K562 (cell line): ENCODE measurements around the gene ZKSCAN3. TPM values are rescaled to one million over a fixed set of nuclear protein-coding genes. Genes with fewer than 3 reads are reported as not detected.

Experiments
- BRD9 ChIP-seq: fragments of 450-650 bp; IDR thresholded peaks from 2 replicates; pipeline ENCODE4 v1.6.1; 2018; ENCODE audit warnings: low read depth; ENCODE audit not compliant: partially characterized antibody
- CHD1 ChIP-seq: fragments of 200-600 bp; sonication (generic); IDR thresholded peaks from one replicate; pipeline ENCODE4 v1.6.1; 2012; ENCODE audit warnings: mild to moderate bottlenecking, moderate library complexity, low read length, inconsistent platforms
- DMBX1 ChIP-seq: fragments of 250-450 bp; sonication (Bioruptor Pico); IDR thresholded peaks from 2 replicates; pipeline ENCODE4 v1.8.0; 2022; ENCODE audit warnings: inconsistent platforms, mild to moderate bottlenecking, moderate library complexity, borderline replicate concordance
- ELF1 ChIP-seq: fragments of 200-800 bp; sonication (Bioruptor generic); IDR thresholded peaks from 2 replicates; pipeline ENCODE4 v1.6.1; 2016; ENCODE audit warnings: missing genetic modification characterization, missing compliant biosample characterization
- EP300 ChIP-seq: IDR thresholded peaks from 2 replicates; pipeline ENCODE4 v1.6.1; 2012; ENCODE audit warnings: low read length, improper control_type of control experiment
- ETV1 ChIP-seq: fragments of 450-650 bp; conservative IDR thresholded peaks from 2 replicates; pipeline ENCODE4 v1.6.1; 2016; ENCODE audit warnings: missing genetic modification characterization, control low read depth, low read depth, missing compliant biosample characterization
- GABPB2 ChIP-seq: fragments of 250-450 bp; sonication (Bioruptor Pico); conservative IDR thresholded peaks from 2 replicates; pipeline ENCODE4 v1.5.1; 2021; ENCODE audit warnings: mild to moderate bottlenecking
- HMBOX1 ChIP-seq: sonication (generic); IDR thresholded peaks from 2 replicates; pipeline ENCODE4 v1.6.1; 2016
- IRF2 ChIP-seq: sonication (generic); formaldehyde crosslinking; IDR thresholded peaks from 2 replicates; pipeline ENCODE4 v1.8.1; 2022; ENCODE audit warnings: mild to moderate bottlenecking, missing genetic modification reagents
- MAFF ChIP-seq: IDR thresholded peaks from 2 replicates; pipeline ENCODE4 v1.6.1; 2012; ENCODE audit warnings: low read length, improper control_type of control experiment
- NRF1 ChIP-seq, 2 experiments: fragments of 450-650 bp; IDR thresholded peaks in 1 of 2; conservative IDR thresholded peaks in 1 of 2; 2 replicates each; pipeline ENCODE4 v1.6.1; 2014; ENCODE audit warnings: mild to moderate bottlenecking in 2 of 2
- PHB2 ChIP-seq: fragments of 450-650 bp; IDR thresholded peaks from 2 replicates; pipeline ENCODE4 v1.6.1; 2017; ENCODE audit warnings: low read depth
- PTRF ChIP-seq: fragments of 450-650 bp; IDR thresholded peaks from 2 replicates; pipeline ENCODE4 v1.6.1; 2016; ENCODE audit warnings: mild to moderate bottlenecking, missing genetic modification characterization, missing compliant biosample characterization
- PYGO2 ChIP-seq: fragments of 450-650 bp; IDR thresholded peaks from 2 replicates; pipeline ENCODE4 v1.6.1; 2016; ENCODE audit warnings: mild to moderate bottlenecking, missing genetic modification characterization, moderate library complexity, missing compliant biosample characterization
- SRSF9 ChIP-seq: fragments of 200-400 bp; formaldehyde crosslinking; IDR thresholded peaks from 2 replicates; pipeline ENCODE4 v1.6.1; 2017; ENCODE audit warnings: low read depth, low read length, borderline replicate concordance
- TEAD4 ChIP-seq, 2 experiments: sonication (generic) in 1 of 2; formaldehyde crosslinking in 1 of 2; IDR thresholded peaks; 2 replicates each; pipeline versions ENCODE4 v1.6.1 to v1.8.0; 2012 to 2022; ENCODE audit warnings: borderline replicate concordance in 1 of 2, inconsistent platforms in 1 of 2, low read length in 1 of 2, mild to moderate bottlenecking in 1 of 2, missing genetic modification reagents in 1 of 2
- XRCC5 ChIP-seq: fragments of 200-400 bp; formaldehyde crosslinking; IDR thresholded peaks from 2 replicates; pipeline ENCODE4 v1.6.1; 2017; ENCODE audit warnings: low read depth, mild to moderate bottlenecking, low read length
- ZEB2 ChIP-seq: fragments of 450-650 bp; IDR thresholded peaks from 2 replicates; pipeline ENCODE4 v1.6.1; 2016
- ZNF134 ChIP-seq: fragments of 250-450 bp; sonication (Bioruptor Pico); conservative IDR thresholded peaks from 2 replicates; pipeline ENCODE4 v1.4.0; 2020
- ZNF644 ChIP-seq: fragments of 200-800 bp; sonication (Bioruptor generic); IDR thresholded peaks from 2 replicates; pipeline ENCODE4 v1.6.1; 2016; ENCODE audit warnings: low read depth, missing genetic modification characterization, missing compliant biosample characterization
- ZNF695 ChIP-seq: fragments of 450-650 bp; formaldehyde crosslinking; IDR thresholded peaks from 2 replicates; pipeline ENCODE4 v1.4.0; 2020; ENCODE audit warnings: mild to moderate bottlenecking, moderate library complexity
- polyA plus RNA-seq, 8 experiments: library from polyadenylated mRNA; depleted of rRNA in 4 of 8; stranded (reverse) in 5 of 8; unstranded in 3 of 8; fragments of >200 nt; fragmentation: Nextera tagmentation in 2 of 8; fragmentation: Illumina TruSeq in 1 of 8; extraction: Ambion mirVana in 2 of 8; extraction: Trizol in 1 of 8; gene quantifications; 2 replicates each; pipeline versions ENCODE4 v1.2.1 to v1.2.3, GENCODE V29; 2011 to 2014; ENCODE audit warnings: inconsistent platforms in 1 of 8, missing spikeins in 1 of 8
- total RNA-seq, 7 experiments: library from RNA; depleted of rRNA in 6 of 7; stranded (reverse); fragments of >200 nt in 6 of 7; fragmentation: Illumina TruSeq in 2 of 7; extraction: Trizol in 2 of 7; gene quantifications; 2 replicates each; pipeline versions ENCODE4 v1.2.1 to v1.2.3, GENCODE V29; 2011 to 2021; ENCODE audit warnings: low replicate concordance in 1 of 7
- TF ChIP-seq, protein P1 (sequence below): fragments of 250-450 bp; sonication (Bioruptor Pico); IDR thresholded peaks from 2 replicates; pipeline ENCODE4 v1.5.0; 2020; ENCODE audit warnings: mild to moderate bottlenecking, borderline replicate concordance
- TF ChIP-seq, protein P2 (sequence below), 2 experiments: fragments of 450-650 bp; IDR thresholded peaks; 2 replicates each; pipeline ENCODE4 v1.6.1; 2016

The ZKSCAN3 gene
- total and polyA plus RNA-seq, 9 of the 15 experiments (the other 6 are each of a cell fraction or from before 2014, with no cell fraction given): 3.0 to 12.4 (median 10.2) TPM

DNA sequence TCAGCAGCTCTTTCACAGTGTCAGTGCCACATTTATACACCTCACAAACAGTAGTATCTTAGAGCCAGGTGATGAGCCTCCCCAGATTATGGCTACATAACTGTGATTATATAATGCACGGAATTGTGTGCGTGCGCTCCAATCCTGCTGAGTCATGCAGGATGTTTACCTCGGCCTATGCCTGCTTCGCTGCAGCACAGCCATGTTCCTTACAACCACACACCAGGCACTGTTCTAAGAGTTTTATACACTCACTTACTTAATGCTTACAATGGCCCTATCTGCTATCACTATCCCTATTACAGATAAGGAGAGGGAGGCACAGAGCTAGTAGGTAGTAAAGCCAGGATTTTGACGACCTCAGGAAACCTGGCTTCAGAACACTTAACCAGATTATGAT, 7.3 kb downstream of the ZKSCAN3 start (continued):
- TF ChIP-seq PHB2 (no peak), XRCC5 (no peak), EP300 (no peak; the same call in 1 of the 2 replicates), NRF1 (conservative IDR thresholded peaks at IDR 0.05 in 1 of 2, IDR thresholded peaks at IDR 0.05 in 1 of 2) (no peak), ELF1 (tag) (no peak), ZEB2 (peak; percentile 69), DMBX1 (CRISPR knock-in tag) (peak; percentile 82), ZNF134 (0 out of 2 replicates have a peak, but pooled peaks have one; percentile 14), SRSF9 (no peak), ZNF695 (CRISPR knock-in tag) (no peak), HMBOX1 (no peak), IRF2 (no peak), PTRF (peak; percentile 52; the same call in 1 of the 2 replicates), BRD9 (peak; percentile 35), GABPB2 (no peak), ETV1 (peak; percentile 75), ZNF644 (tag) (no peak), CHD1 (no peak), MAFF (peak; percentile 74), PYGO2 (0 out of 2 replicates have a peak, but pooled peaks have one; percentile 31), TEAD4 (IDR thresholded peaks at IDR 0.05; ENCODE audit: low read length) (no peak), TEAD4 (CRISPR knock-in tag; IDR thresholded peaks at IDR 0.05; ENCODE audit: borderline replicate concordance) (0 out of 2 replicates have a peak, but pooled peaks have one; percentile 25)
- TF ChIP-seq, protein P1, sequence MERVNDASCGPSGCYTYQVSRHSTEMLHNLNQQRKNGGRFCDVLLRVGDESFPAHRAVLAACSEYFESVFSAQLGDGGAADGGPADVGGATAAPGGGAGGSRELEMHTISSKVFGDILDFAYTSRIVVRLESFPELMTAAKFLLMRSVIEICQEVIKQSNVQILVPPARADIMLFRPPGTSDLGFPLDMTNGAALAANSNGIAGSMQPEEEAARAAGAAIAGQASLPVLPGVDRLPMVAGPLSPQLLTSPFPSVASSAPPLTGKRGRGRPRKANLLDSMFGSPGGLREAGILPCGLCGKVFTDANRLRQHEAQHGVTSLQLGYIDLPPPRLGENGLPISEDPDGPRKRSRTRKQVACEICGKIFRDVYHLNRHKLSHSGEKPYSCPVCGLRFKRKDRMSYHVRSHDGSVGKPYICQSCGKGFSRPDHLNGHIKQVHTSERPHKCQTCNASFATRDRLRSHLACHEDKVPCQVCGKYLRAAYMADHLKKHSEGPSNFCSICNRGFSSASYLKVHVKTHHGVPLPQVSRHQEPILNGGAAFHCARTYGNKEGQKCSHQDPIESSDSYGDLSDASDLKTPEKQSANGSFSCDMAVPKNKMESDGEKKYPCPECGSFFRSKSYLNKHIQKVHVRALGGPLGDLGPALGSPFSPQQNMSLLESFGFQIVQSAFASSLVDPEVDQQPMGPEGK (CRISPR knock-in tag): no peak
- TF ChIP-seq, protein P2, sequence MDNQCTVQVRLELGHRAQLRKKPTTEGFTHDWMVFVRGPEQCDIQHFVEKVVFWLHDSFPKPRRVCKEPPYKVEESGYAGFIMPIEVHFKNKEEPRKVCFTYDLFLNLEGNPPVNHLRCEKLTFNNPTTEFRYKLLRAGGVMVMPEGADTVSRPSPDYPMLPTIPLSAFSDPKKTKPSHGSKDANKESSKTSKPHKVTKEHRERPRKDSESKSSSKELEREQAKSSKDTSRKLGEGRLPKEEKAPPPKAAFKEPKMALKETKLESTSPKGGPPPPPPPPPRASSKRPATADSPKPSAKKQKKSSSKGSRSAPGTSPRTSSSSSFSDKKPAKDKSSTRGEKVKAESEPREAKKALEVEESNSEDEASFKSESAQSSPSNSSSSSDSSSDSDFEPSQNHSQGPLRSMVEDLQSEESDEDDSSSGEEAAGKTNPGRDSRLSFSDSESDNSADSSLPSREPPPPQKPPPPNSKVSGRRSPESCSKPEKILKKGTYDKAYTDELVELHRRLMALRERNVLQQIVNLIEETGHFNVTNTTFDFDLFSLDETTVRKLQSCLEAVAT (IDR thresholded peaks at IDR 0.05): no peak
